ENCODE measurements around the gene SUSD2.

SUSD2 gene

DNA sequence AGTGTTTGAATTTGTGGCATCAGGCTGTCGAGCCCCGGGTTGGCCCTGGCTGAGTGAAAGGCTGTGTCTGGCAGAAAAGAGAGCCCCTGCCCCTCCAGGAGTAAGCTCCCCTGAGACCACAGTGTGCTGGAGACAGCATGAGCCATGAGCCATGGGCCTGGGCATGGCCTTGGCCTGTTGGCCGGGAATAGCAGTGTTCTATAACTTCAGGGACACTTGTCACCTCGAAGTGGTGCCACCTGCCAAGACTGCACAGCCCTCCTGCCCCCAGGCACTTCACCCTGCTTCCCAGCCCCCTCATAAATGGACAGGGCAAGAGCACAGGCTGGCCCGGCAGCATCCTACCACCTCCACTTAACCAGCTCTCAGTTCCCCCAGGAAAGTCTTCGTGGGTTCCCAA is 20.7 kb upstream of the SUSD2 start:
- no peak overlapping the region for H3K9ac ChIP-seq (ENCODE audit: low read depth in 1 of 2, low read length in 2 of 2)
- H3K36me3 ChIP-seq (ENCODE audit: control insufficient read depth in 1 of 2, insufficient read depth in 2 of 2, low read length in 2 of 2): peaks cover 13 to 60% of the 10 kb centered on the region in 2 donors
- H3K9me3 ChIP-seq (ENCODE audit: control insufficient read depth in 1 of 2, low read length in 2 of 2): no peaks in the 10 kb centered on the region
- peaks cover 16 to 33% of the 10 kb centered on the region in 2 donors for H3K4me1 ChIP-seq (ENCODE audit: control insufficient read depth in 1 of 2, insufficient read depth in 2 of 2, low read length in 2 of 2)
- H3K27ac ChIP-seq (ENCODE audit: low read depth, low read length): no peak overlapping the region
- no peaks in the 10 kb centered on the region for H3K27me3 ChIP-seq (ENCODE audit: control insufficient read depth in 1 of 2, insufficient read depth in 2 of 2, low read length in 2 of 2)
- H3K4me3 ChIP-seq (ENCODE audit: low read depth in 1 of 2, low read length in 2 of 2): no peak overlapping the region

GRCh38 chr22:24161485-24161884 is 19.8 kb upstream of the SUSD2 start:
- Histone ChIP-seq H3K36me3 (ENCODE audit: control insufficient read depth in 1 of 2, insufficient read depth in 2 of 2, low read length in 2 of 2) (peaks cover 18 to 69% of the 10 kb centered on the region in 2 donors), H3K27me3 (ENCODE audit: control insufficient read depth in 1 of 2, insufficient read depth in 2 of 2, low read length in 2 of 2) (no peaks in the 10 kb centered on the region), H3K4me3 (ENCODE audit: low read depth in 1 of 2, low read length in 2 of 2) (no peak overlapping the region), H3K9ac (ENCODE audit: low read depth in 1 of 2, low read length in 2 of 2) (no peak overlapping the region), H3K9me3 (ENCODE audit: control insufficient read depth in 1 of 2, low read length in 2 of 2) (no peaks in the 10 kb centered on the region), H3K4me1 (ENCODE audit: control insufficient read depth in 1 of 2, insufficient read depth in 2 of 2, low read length in 2 of 2) (peaks cover 16 to 31% of the 10 kb centered on the region in 2 donors), H3K27ac (ENCODE audit: low read depth, low read length) (no peak overlapping the region)

DNA sequence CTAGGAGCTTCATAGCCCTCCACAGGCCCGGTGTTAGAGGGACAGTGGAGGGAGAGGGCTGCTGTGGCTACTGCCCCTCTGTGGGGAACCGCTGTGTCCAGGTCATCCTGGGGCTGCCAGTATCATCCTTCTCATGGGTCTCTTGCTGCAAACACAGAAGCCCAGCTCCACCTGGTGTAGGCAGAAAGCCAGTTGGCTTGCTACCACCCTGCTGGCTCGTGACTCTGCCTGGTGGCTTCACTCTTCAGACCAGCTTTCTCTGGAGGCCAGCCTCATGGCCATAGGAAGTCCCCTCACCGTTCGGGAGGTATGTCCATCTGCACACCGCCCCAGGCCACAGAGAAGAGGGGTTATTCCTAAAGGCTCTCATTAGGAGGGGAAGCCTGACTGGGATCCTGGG is 19.4 kb upstream of the SUSD2 start:
- Histone ChIP-seq H3K27me3 (ENCODE audit: control insufficient read depth in 1 of 2, insufficient read depth in 2 of 2, low read length in 2 of 2) (no peaks in the 10 kb centered on the region), H3K4me3 (ENCODE audit: low read depth in 1 of 2, low read length in 2 of 2) (no peak overlapping the region), H3K36me3 (ENCODE audit: control insufficient read depth in 1 of 2, insufficient read depth in 2 of 2, low read length in 2 of 2) (peaks cover 18 to 72% of the 10 kb centered on the region in 2 donors), H3K27ac (ENCODE audit: low read depth, low read length) (no peak overlapping the region), H3K9ac (ENCODE audit: low read depth in 1 of 2, low read length in 2 of 2) (no peak overlapping the region), H3K4me1 (ENCODE audit: control insufficient read depth in 1 of 2, insufficient read depth in 2 of 2, low read length in 2 of 2) (peaks cover 16 to 26% of the 10 kb centered on the region in 2 donors), H3K9me3 (ENCODE audit: control insufficient read depth in 1 of 2, low read length in 2 of 2) (no peaks in the 10 kb centered on the region)

GRCh38 chr22:24162436-24162835 is 18.9 kb upstream of the SUSD2 start:
- no peaks in the 10 kb centered on the region for H3K27me3 ChIP-seq (ENCODE audit: control insufficient read depth in 1 of 2, insufficient read depth in 2 of 2, low read length in 2 of 2)
- peaks cover 10 to 21% of the 10 kb centered on the region in 2 donors for H3K4me1 ChIP-seq (ENCODE audit: control insufficient read depth in 1 of 2, insufficient read depth in 2 of 2, low read length in 2 of 2)
- H3K9ac ChIP-seq (ENCODE audit: low read depth in 1 of 2, low read length in 2 of 2): no peak overlapping the region
- no peaks in the 10 kb centered on the region for H3K9me3 ChIP-seq (ENCODE audit: control insufficient read depth in 1 of 2, low read length in 2 of 2)
- H3K4me3 ChIP-seq (ENCODE audit: low read depth in 1 of 2, low read length in 2 of 2): no peak overlapping the region
- no peak overlapping the region for H3K27ac ChIP-seq (ENCODE audit: low read depth, low read length)
- peaks cover 23 to 77% of the 10 kb centered on the region in 2 donors for H3K36me3 ChIP-seq (ENCODE audit: control insufficient read depth in 1 of 2, insufficient read depth in 2 of 2, low read length in 2 of 2)

GRCh38 chr22:24164243-24164642 is 17.0 kb upstream of the SUSD2 start:
- no peak overlapping the region for H3K9ac ChIP-seq (ENCODE audit: low read depth in 1 of 2, low read length in 2 of 2)
- H3K4me1 ChIP-seq (ENCODE audit: control insufficient read depth in 1 of 2, insufficient read depth in 2 of 2, low read length in 2 of 2): peaks cover 0 to 11% of the 10 kb centered on the region in 2 donors
- H3K4me3 ChIP-seq (ENCODE audit: low read depth in 1 of 2, low read length in 2 of 2): no peak overlapping the region
- H3K27ac ChIP-seq (ENCODE audit: low read depth, low read length): no peak overlapping the region
- no peaks in the 10 kb centered on the region for H3K27me3 ChIP-seq (ENCODE audit: control insufficient read depth in 1 of 2, insufficient read depth in 2 of 2, low read length in 2 of 2)
- peaks cover 35 to 89% of the 10 kb centered on the region in 2 donors for H3K36me3 ChIP-seq (ENCODE audit: control insufficient read depth in 1 of 2, insufficient read depth in 2 of 2, low read length in 2 of 2)
- no peaks in the 10 kb centered on the region for H3K9me3 ChIP-seq (ENCODE audit: control insufficient read depth in 1 of 2, low read length in 2 of 2)

DNA sequence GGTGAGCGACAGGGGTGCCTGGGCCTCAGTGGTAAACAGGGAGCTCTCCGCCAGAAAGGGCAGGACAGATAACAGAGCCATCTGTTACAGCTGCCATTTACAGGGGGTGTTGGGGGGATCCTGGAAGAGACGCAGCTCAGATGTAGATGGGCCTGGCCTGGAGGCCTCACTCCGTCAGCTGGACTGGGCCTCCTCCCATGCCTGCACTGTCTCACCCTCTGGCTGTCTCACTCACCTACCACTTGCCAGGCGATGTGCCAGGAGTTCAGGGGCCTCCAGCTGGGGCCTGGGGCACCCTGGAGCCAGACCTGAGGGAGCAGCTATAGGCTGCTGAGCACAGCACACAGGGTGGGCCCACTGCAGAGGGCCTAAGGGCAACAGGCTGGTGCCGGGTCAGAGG is 16.3 kb upstream of the SUSD2 start:
- Histone ChIP-seq H3K27me3 (ENCODE audit: control insufficient read depth in 1 of 2, insufficient read depth in 2 of 2, low read length in 2 of 2) (no peaks in the 10 kb centered on the region), H3K4me1 (ENCODE audit: control insufficient read depth in 1 of 2, insufficient read depth in 2 of 2, low read length in 2 of 2) (peaks cover 0 to 11% of the 10 kb centered on the region in 2 donors), H3K9ac (ENCODE audit: low read depth in 1 of 2, low read length in 2 of 2) (no peak overlapping the region)

GRCh38 chr22:24165673-24166072 is 15.6 kb upstream of the SUSD2 start:
- Histone ChIP-seq H3K9ac (ENCODE audit: low read depth in 1 of 2, low read length in 2 of 2) (no peak overlapping the region), H3K27ac (ENCODE audit: low read depth, low read length) (no peak overlapping the region), H3K4me3 (ENCODE audit: low read depth in 1 of 2, low read length in 2 of 2) (no peak overlapping the region), H3K9me3 (ENCODE audit: control insufficient read depth in 1 of 2, low read length in 2 of 2) (no peaks in the 10 kb centered on the region), H3K27me3 (ENCODE audit: control insufficient read depth in 1 of 2, insufficient read depth in 2 of 2, low read length in 2 of 2) (no peaks in the 10 kb centered on the region), H3K4me1 (ENCODE audit: control insufficient read depth in 1 of 2, insufficient read depth in 2 of 2, low read length in 2 of 2) (peaks cover 0 to 11% of the 10 kb centered on the region in 2 donors), H3K36me3 (ENCODE audit: control insufficient read depth in 1 of 2, insufficient read depth in 2 of 2, low read length in 2 of 2) (peaks cover 35 to 88% of the 10 kb centered on the region in 2 donors)

More for the DNA sequence above, 16.3 kb upstream of the SUSD2 start:
- H3K27ac ChIP-seq (ENCODE audit: low read depth, low read length): no peak overlapping the region
- no peaks in the 10 kb centered on the region for H3K9me3 ChIP-seq (ENCODE audit: control insufficient read depth in 1 of 2, low read length in 2 of 2)
- H3K36me3 ChIP-seq (ENCODE audit: control insufficient read depth in 1 of 2, insufficient read depth in 2 of 2, low read length in 2 of 2): peaks cover 35 to 88% of the 10 kb centered on the region in 2 donors
- no peak overlapping the region for H3K4me3 ChIP-seq (ENCODE audit: low read depth in 1 of 2, low read length in 2 of 2)

DNA sequence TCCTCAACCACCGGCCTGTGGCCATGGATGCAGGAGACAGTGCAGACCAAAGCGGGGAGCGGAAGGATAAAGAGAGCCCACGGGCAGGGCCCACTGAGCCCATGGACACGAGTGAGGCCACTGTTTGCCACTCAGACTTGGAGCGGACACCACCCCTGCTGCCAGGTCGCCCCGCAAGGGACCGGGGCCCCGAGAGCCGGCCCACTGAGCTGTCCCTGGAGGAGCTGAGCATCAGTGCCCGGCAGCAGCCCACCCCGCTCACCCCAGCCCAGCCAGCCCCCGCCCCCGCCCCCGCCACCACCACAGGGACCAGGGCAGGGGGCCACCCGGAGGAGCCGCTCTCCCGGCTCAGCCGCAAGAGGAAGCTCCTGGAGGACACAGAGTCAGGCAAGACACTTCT is 14.5 kb upstream of the SUSD2 start:
- H3K27me3 ChIP-seq (ENCODE audit: control insufficient read depth in 1 of 2, insufficient read depth in 2 of 2, low read length in 2 of 2): no peaks in the 10 kb centered on the region
- peaks cover 0 to 5% of the 10 kb centered on the region in 2 donors for H3K4me1 ChIP-seq (ENCODE audit: control insufficient read depth in 1 of 2, insufficient read depth in 2 of 2, low read length in 2 of 2)
- H3K9me3 ChIP-seq (ENCODE audit: control insufficient read depth in 1 of 2, low read length in 2 of 2): no peaks in the 10 kb centered on the region
- no peak overlapping the region for H3K27ac ChIP-seq (ENCODE audit: low read depth, low read length)
- no peak overlapping the region for H3K9ac ChIP-seq (ENCODE audit: low read depth in 1 of 2, low read length in 2 of 2)
- H3K36me3 ChIP-seq (ENCODE audit: control insufficient read depth in 1 of 2, insufficient read depth in 2 of 2, low read length in 2 of 2): peaks cover 33 to 91% of the 10 kb centered on the region in 2 donors
- H3K4me3 ChIP-seq (ENCODE audit: low read depth in 1 of 2, low read length in 2 of 2): no peak overlapping the region

- H3K9ac ChIP-seq (ENCODE audit: low read depth in 1 of 2, low read length in 2 of 2): no peak overlapping the region
- H3K4me1 ChIP-seq (ENCODE audit: control insufficient read depth in 1 of 2, insufficient read depth in 2 of 2, low read length in 2 of 2): no peaks in the 10 kb centered on the region
- H3K9me3 ChIP-seq (ENCODE audit: control insufficient read depth in 1 of 2, low read length in 2 of 2): no peaks in the 10 kb centered on the region
- H3K4me3 ChIP-seq (ENCODE audit: low read depth in 1 of 2, low read length in 2 of 2): no peak overlapping the region
- no peaks in the 10 kb centered on the region for H3K27me3 ChIP-seq (ENCODE audit: control insufficient read depth in 1 of 2, insufficient read depth in 2 of 2, low read length in 2 of 2)
- no peak overlapping the region for H3K27ac ChIP-seq (ENCODE audit: low read depth, low read length)
- peaks cover 47 to 87% of the 10 kb centered on the region in 2 donors for H3K36me3 ChIP-seq (ENCODE audit: control insufficient read depth in 1 of 2, insufficient read depth in 2 of 2, low read length in 2 of 2)
These were observed 11.7 kb upstream of the SUSD2 start for GRCh38 chr22:24169439-24170058.

DNA sequence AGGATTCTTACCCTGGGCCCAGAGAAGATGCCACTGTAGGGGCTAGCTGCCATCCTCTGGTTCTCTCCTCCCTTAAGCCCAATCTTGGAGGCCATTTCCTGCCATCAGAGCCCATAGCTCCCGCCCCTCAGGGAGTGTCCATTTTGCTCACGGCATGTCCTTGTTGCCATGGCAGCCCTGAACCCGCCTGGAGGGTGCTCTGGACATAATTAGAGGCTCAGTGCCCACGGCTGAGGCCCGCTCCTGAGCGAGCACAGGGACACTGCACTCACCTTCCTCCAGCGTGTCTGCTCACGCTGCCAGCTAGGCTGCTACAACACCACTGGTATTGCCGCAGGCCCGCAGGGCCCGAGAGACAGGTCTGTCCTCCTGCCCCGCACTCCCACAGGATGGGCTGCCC is 11.1 kb upstream of the SUSD2 start:
- no peak overlapping the region for H3K27ac ChIP-seq (ENCODE audit: low read depth, low read length)
- peaks cover 45 to 86% of the 10 kb centered on the region in 2 donors for H3K36me3 ChIP-seq (ENCODE audit: control insufficient read depth in 1 of 2, insufficient read depth in 2 of 2, low read length in 2 of 2)
- H3K4me1 ChIP-seq (ENCODE audit: control insufficient read depth in 1 of 2, insufficient read depth in 2 of 2, low read length in 2 of 2): no peaks in the 10 kb centered on the region

More for the DNA sequence above, 11.1 kb upstream of the SUSD2 start:
- Histone ChIP-seq H3K4me3 (ENCODE audit: low read depth in 1 of 2, low read length in 2 of 2) (no peak overlapping the region), H3K27me3 (ENCODE audit: control insufficient read depth in 1 of 2, insufficient read depth in 2 of 2, low read length in 2 of 2) (no peaks in the 10 kb centered on the region), H3K9ac (ENCODE audit: low read depth in 1 of 2, low read length in 2 of 2) (no peak overlapping the region), H3K9me3 (ENCODE audit: control insufficient read depth in 1 of 2, low read length in 2 of 2) (no peaks in the 10 kb centered on the region)

Data from duodenal mucosa (tissue), 2 donors.